Measurements from ENCODE around the gene ICA1. TPM values are rescaled to one million over a fixed set of nuclear protein-coding genes. Genes with fewer than 3 reads are reported as not detected.

Gene ICA1
- total and polyA plus RNA-seq, 2 of the 4 experiments (the other 2 are of a cell fraction): not detected

DNA sequence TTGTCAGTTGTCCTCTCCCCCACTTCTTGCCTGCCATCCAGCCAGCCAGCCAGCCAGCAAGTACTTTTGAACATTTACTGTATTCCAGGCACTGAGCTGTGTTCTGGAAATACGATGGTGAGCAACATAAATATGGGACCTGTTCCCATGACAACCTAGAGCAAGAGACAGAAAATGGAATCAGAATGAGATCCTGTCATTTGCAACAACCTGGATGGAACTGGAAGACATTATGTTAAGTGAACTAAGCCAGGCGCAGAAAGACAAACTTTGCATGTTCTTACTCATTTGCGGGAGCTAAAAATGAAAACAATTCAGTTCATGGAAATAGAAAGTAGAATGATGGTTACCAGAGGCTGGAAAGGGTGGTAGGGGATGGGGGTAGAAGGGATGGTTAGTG lies 140.7 kb downstream of the ICA1 start:
- Histone ChIP-seq H3K4me1 (ENCODE audit: control insufficient read depth, insufficient read depth, low read length) (no peaks in the 10 kb centered on the region), H3K9me1 (ENCODE audit: insufficient read depth, low read length) (no peaks in the 10 kb centered on the region), H3K27me3 (ENCODE audit: control insufficient read depth, insufficient read depth, low read length) (peaks cover 2% of the 10 kb centered on the region; the same call in 1 of the 2 replicates), H2AK5ac (ENCODE audit: low read depth, low read length) (no peak overlapping the region), H2BK120ac (ENCODE audit: low read depth, low read length) (no peak overlapping the region), H2AFZ (replicated peaks; ENCODE audit: low read length, poor library complexity) (no peak overlapping the region), H3K18ac (ENCODE audit: low read depth, low read length) (no peak overlapping the region), H4K8ac (ENCODE audit: low read depth in 2 of 2, low read length in 2 of 2) (no peak overlapping the region), H2BK5ac (ENCODE audit: low read depth, low read length, poor library complexity, severe bottlenecking) (no peak overlapping the region), H4K20me1 (ENCODE audit: insufficient read depth, low read length) (no peaks in the 10 kb centered on the region), H3K36me3 (ENCODE audit: control insufficient read depth, insufficient read depth, low read length) (no peaks in the 10 kb centered on the region), H3K4me2 (ENCODE audit: low read depth, low read length) (no peak overlapping the region), H3K56ac (ENCODE audit: extremely low read depth, insufficient read depth, low read length) (no peak overlapping the region), H3K9ac (ENCODE audit: low read depth, low read length) (no peak overlapping the region), H4K91ac (ENCODE audit: insufficient read depth, low read depth, low read length) (no peak overlapping the region), H4K5ac (ENCODE audit: low read depth, low read length) (no peak overlapping the region), H2BK20ac (ENCODE audit: low read depth, low read length) (no peak overlapping the region), H3K4ac (ENCODE audit: low read depth, low read length) (no peak overlapping the region), H3K9me3 (ENCODE audit: control insufficient read depth, insufficient read depth, low read length) (no peaks in the 10 kb centered on the region), H2BK15ac (ENCODE audit: low read depth, low read length) (no peak overlapping the region), H2AK9ac (replicated peaks; ENCODE audit: low read depth, low read length, poor library complexity) (no peak overlapping the region), H3K23ac (ENCODE audit: low read depth, low read length) (no peak overlapping the region), H3K27ac (ENCODE audit: insufficient read depth, low read length) (no peak overlapping the region), H3K14ac (replicated peaks; ENCODE audit: low read depth, low read length) (no peak overlapping the region), H3K79me1 (ENCODE audit: low read depth in 1 of 2, low read length in 2 of 2) (no peaks in the 10 kb centered on the region), H3K4me3 (ENCODE audit: insufficient read depth, low read depth, low read length) (no peak overlapping the region)
- ChIA-PET POLR2A (ENCODE audit: unreplicated experiment) (no interaction called here), CTCF (interaction anchor here (0.6 kb wide), 1 partner anchor 169 kb away, joined by 4 read pairs; no protein-coding TSS in a partner anchor)
- ATAC-seq (ENCODE audit: low read depth) (no peak), DNase-seq (no peak)
- TF ChIP-seq NFE2L2 (IDR thresholded peaks at IDR 0.05; ENCODE audit: low read depth, low read length) (no peak), CHD1 (IDR thresholded peaks at IDR 0.05; ENCODE audit: low read depth, low read length) (no peak), POLR2A (IDR thresholded peaks at IDR 0.05; ENCODE audit: low read depth, low read length) (no peak), MAZ (IDR thresholded peaks at IDR 0.05; ENCODE audit: borderline replicate concordance, low read depth, low read length) (no peak), RFX5 (IDR thresholded peaks at IDR 0.05; ENCODE audit: low read depth, low read length) (no peak)
- no TSS peak for BruUV-seq (replicated peaks)
- 58% methylated on average over 3 of the region's 3 CpGs; no CpG with 5 or more reads in 1 of the 2 experiments for WGBS, 2 experiments (ENCODE audit: extremely low coverage in 2 of 2, insufficient read length in 1 of 2)
- dilution Hi-C loops (cut with HindIII; ENCODE audit: low sequenced_read_pairs, unreplicated experiment) (no loop called here), intact Hi-C loops (cut with micrococcal nuclease) (no loop called here), in situ Hi-C loops (cut with MboI; ENCODE audit: low sequenced_read_pairs) (no loop called here)

All from IMR-90 (cell line).